Measurements from ENCODE around the gene C17orf78. TPM values are rescaled to one million over a fixed set of nuclear protein-coding genes. Genes with fewer than 3 reads are reported as not detected.

C17orf78 gene
- total and polyA plus RNA-seq, 2 of the 13 experiments (the other 11 are each of a cell fraction or from before 2014, with no cell fraction given): not detected

GRCh38 chr17:37358830-37359681 lies 16.7 kb upstream of the C17orf78 start (continued):
- no peak for TF ChIP-seq ZSCAN22 (CRISPR knock-in tag; IDR thresholded peaks at IDR 0.05)
- peak; percentile 26 for TF ChIP-seq ZNF781 (CRISPR knock-in tag; IDR thresholded peaks at IDR 0.05; ENCODE audit: borderline replicate concordance, not compliant biosample characterization)
- TF ChIP-seq GMEB1 (CRISPR knock-in tag; IDR thresholded peaks at IDR 0.05; ENCODE audit: borderline replicate concordance): peak; percentile 61
- TF ChIP-seq SKIL (CRISPR knock-in tag; IDR thresholded peaks at IDR 0.05; ENCODE audit: borderline replicate concordance): peak; percentile 15; the same call in 1 of the 2 replicates
- TF ChIP-seq RFX1 (IDR thresholded peaks at IDR 0.05): no peak
- TF ChIP-seq ZNF788 (CRISPR knock-in tag; IDR thresholded peaks at IDR 0.05; ENCODE audit: borderline replicate concordance): peak; percentile 63; the same call in 1 of the 2 replicates
- no peak for TF ChIP-seq SRSF9 (IDR thresholded peaks at IDR 0.05; ENCODE audit: borderline replicate concordance, insufficient read depth, low read depth, low read length, poor library complexity, severe bottlenecking)
- peak; percentile 99 for TF ChIP-seq NR1H2 (CRISPR knock-in tag; IDR thresholded peaks at IDR 0.05; ENCODE audit: borderline replicate concordance, low read depth)
- peak; percentile 40; the same call in 1 of the 2 replicates for TF ChIP-seq MED13 (CRISPR knock-in tag; IDR thresholded peaks at IDR 0.05)
- TF ChIP-seq ZBTB49 (CRISPR knock-in tag; IDR thresholded peaks at IDR 0.05; ENCODE audit: borderline replicate concordance): no peak
- TF ChIP-seq ZNF142 (CRISPR knock-in tag; IDR thresholded peaks at IDR 0.05): peak; percentile 98
- TF ChIP-seq CBX5 (CRISPR knock-in tag; IDR thresholded peaks at IDR 0.05; ENCODE audit: borderline replicate concordance): peak; percentile 17; the same call in 1 of the 2 replicates
